ENCODE data around the gene MYT1. TPM values are rescaled to one million over a fixed set of nuclear protein-coding genes. Genes with fewer than 3 reads are reported as not detected.
A peak's percentile ranks its signal among the peaks of the same experiment; 100 is the strongest.
"Not testable (repeated sequence)": the region's sequence is repeated elsewhere in the genome, so short reads cannot be mapped to it uniquely, and the experiment has no call there.

The MYT1 gene
- total and polyA plus RNA-seq, 9 of the 15 experiments (the other 6 are each of a cell fraction or from before 2014, with no cell fraction given): 0.02 to 0.12 (median 0.06) TPM; not detected in 4

GRCh38 chr20:64178925-64179324 is 14.7 kb downstream of the MYT1 start:
- DNase-seq (ENCODE audit: extremely low read depth in 1 of 4, low spot score in 3 of 4); intact Hi-C loops (cut with micrococcal nuclease); POLR2A ChIA-PET; H3K36me3 ChIP-seq (ENCODE audit: control insufficient read depth, insufficient read depth, low read length); H3K9me1 ChIP-seq (ENCODE audit: control insufficient read depth, insufficient read depth, low read length); ATAC-seq; BruUV-seq (replicated peaks); H3K27ac ChIP-seq (ENCODE audit: extremely low read depth, low read depth, low read length); H3K79me2 ChIP-seq (ENCODE audit: control insufficient read depth, insufficient read depth, low read length); FAIRE-seq; H3K9me3 ChIP-seq (replicated peaks; ENCODE audit: control insufficient read depth, insufficient read depth, low read depth, low read length); H3K4me2 ChIP-seq (ENCODE audit: insufficient read depth, low read length); in situ Hi-C loops (cut with MboI); CTCF ChIA-PET (ENCODE audit: low intra/inter-chr PET ratio); H3K4me3 ChIP-seq; H3K9ac ChIP-seq (ENCODE audit: insufficient read depth in 1 of 2, low read depth in 2 of 2, low read length in 2 of 2); H2AFZ ChIP-seq (ENCODE audit: low read depth, low read length); H3K4me1 ChIP-seq (replicated peaks in 1 of 2; ENCODE audit: control insufficient read depth in 2 of 2, insufficient read depth in 2 of 2, low read length in 2 of 2); H4K20me1 ChIP-seq (replicated peaks; ENCODE audit: control insufficient read depth, insufficient read depth, low read length): not testable (repeated sequence)
- peak; percentile 55 for TF ChIP-seq ZNF263 (CRISPR knock-in tag; IDR thresholded peaks at IDR 0.05; ENCODE audit: borderline replicate concordance)
- peaks cover 25 to 58% of the 10 kb centered on the region in 2 experiments for H3K27me3 ChIP-seq (ENCODE audit: control insufficient read depth in 2 of 2, insufficient read depth in 2 of 2, low read length in 2 of 2)
- 5% methylated on average over 20 of the region's 20 CpGs for WGBS (ENCODE audit: insufficient coverage, low coverage, missing lambda C conversion rate)

GRCh38 chr20:64179805-64180204 is 15.6 kb downstream of the MYT1 start:
- no peak for ATAC-seq
- H3K9ac ChIP-seq (ENCODE audit: insufficient read depth in 1 of 2, low read depth in 2 of 2, low read length in 2 of 2): no peak overlapping the region
- no peak overlapping the region for H2AFZ ChIP-seq (ENCODE audit: low read depth, low read length)
- no peaks in the 10 kb centered on the region for H3K36me3 ChIP-seq (ENCODE audit: control insufficient read depth, insufficient read depth, low read length)
- in situ Hi-C loops (cut with MboI): no loop called here
- ChIA-PET POLR2A (no interaction called here), CTCF (ENCODE audit: low intra/inter-chr PET ratio) (no interaction called here)
- DNase-seq (ENCODE audit: extremely low read depth in 1 of 4, low spot score in 3 of 4): no peak
- no peaks in the 10 kb centered on the region for H3K4me1 ChIP-seq (replicated peaks in 1 of 2; ENCODE audit: control insufficient read depth in 2 of 2, insufficient read depth in 2 of 2, low read length in 2 of 2)
- H4K20me1 ChIP-seq (replicated peaks; ENCODE audit: control insufficient read depth, insufficient read depth, low read length): no peaks in the 10 kb centered on the region; the same call in 1 of the 2 replicates
- peaks cover 2% of the 10 kb centered on the region for H3K9me1 ChIP-seq (ENCODE audit: control insufficient read depth, insufficient read depth, low read length)
- H3K9me3 ChIP-seq (replicated peaks; ENCODE audit: control insufficient read depth, insufficient read depth, low read depth, low read length): no peaks in the 10 kb centered on the region; the same call in 1 of the 2 replicates
- FAIRE-seq: no peak
- peaks cover 30 to 62% of the 10 kb centered on the region in 2 experiments for H3K27me3 ChIP-seq (ENCODE audit: control insufficient read depth in 2 of 2, insufficient read depth in 2 of 2, low read length in 2 of 2)
- no peaks in the 10 kb centered on the region for H3K79me2 ChIP-seq (ENCODE audit: control insufficient read depth, insufficient read depth, low read length)
- WGBS (ENCODE audit: insufficient coverage, low coverage, missing lambda C conversion rate): 4% methylated on average over 6 of the region's 6 CpGs
- no peak overlapping the region for H3K4me2 ChIP-seq (ENCODE audit: insufficient read depth, low read length)
- H3K27ac ChIP-seq (ENCODE audit: extremely low read depth, low read depth, low read length): no peak overlapping the region
- intact Hi-C loops (cut with micrococcal nuclease): no loop called here
- BruUV-seq (replicated peaks): no TSS peak
- no peak overlapping the region for H3K4me3 ChIP-seq
- TF ChIP-seq USF2 (CRISPR knock-in tag; IDR thresholded peaks at IDR 0.05) (no peak), TCF3 (CRISPR knock-in tag; IDR thresholded peaks at IDR 0.05) (no peak), PKNOX1 (IDR thresholded peaks at IDR 0.05) (no peak), ZNF124 (CRISPR knock-in tag; IDR thresholded peaks at IDR 0.05) (no peak), SIN3B (IDR thresholded peaks at IDR 0.05; ENCODE audit: low read depth) (no peak), ATF6 (CRISPR knock-in tag; IDR thresholded peaks at IDR 0.05) (no peak), ZFP91 (CRISPR knock-in tag; IDR thresholded peaks at IDR 0.05) (no peak), ZNF133 (CRISPR knock-in tag; IDR thresholded peaks at IDR 0.05) (no peak), ESRRB (CRISPR knock-in tag; IDR thresholded peaks at IDR 0.05; ENCODE audit: borderline replicate concordance) (no peak), XRCC5 (IDR thresholded peaks at IDR 0.05; ENCODE audit: low read depth, low read length) (no peak)
